Mesendoderm (in vitro differentiated cells): ENCODE data around the gene RYR3.

Source experiments
- DNase-seq: peaks from one replicate; pipeline ENCODE4 v3.0.0; 2013
- H2AK5ac ChIP-seq: 2 replicates; pipeline ENCODE4 v1.6.1; 2013; ENCODE audit warnings: low read length, inconsistent platforms
- H2BK120ac ChIP-seq: 2 replicates; pipeline ENCODE4 v1.6.1; 2013; ENCODE audit warnings: low read depth, mild to moderate bottlenecking, low read length, moderate library complexity, mixed read lengths
- H2BK15ac ChIP-seq: replicated peaks from 2 replicates; pipeline ENCODE4 v1.6.1; 2013; ENCODE audit warnings: low read depth, mild to moderate bottlenecking, moderate library complexity
- H2BK5ac ChIP-seq: 2 replicates; pipeline ENCODE4 v1.6.1; 2013; ENCODE audit warnings: low read length, inconsistent platforms
- H3K18ac ChIP-seq: 2 replicates; pipeline ENCODE4 v1.6.1; 2013; ENCODE audit warnings: mild to moderate bottlenecking, low read length, mixed read lengths
- H3K23ac ChIP-seq: one replicate; pipeline ENCODE4 v1.6.1; 2013; ENCODE audit warnings: low read length
- H3K27ac ChIP-seq: 2 replicates; pipeline ENCODE4 v1.5.1; 2013; ENCODE audit warnings: low read depth, mild to moderate bottlenecking, inconsistent platforms, low read length, moderate library complexity
- H3K27me3 ChIP-seq: 2 replicates; pipeline ENCODE4 v1.6.1; 2013; ENCODE audit warnings: low read length, control low read depth, mild to moderate bottlenecking, inconsistent platforms; ENCODE audit not compliant: insufficient read depth, poor library complexity
- H3K36me3 ChIP-seq: 2 replicates; pipeline ENCODE4 v1.6.1; 2013; ENCODE audit warnings: low read length, inconsistent platforms; ENCODE audit not compliant: control insufficient read depth, insufficient read depth
- H3K4ac ChIP-seq: one replicate; pipeline ENCODE4 v1.6.1; 2013; ENCODE audit warnings: low read depth, mild to moderate bottlenecking, low read length, moderate library complexity
- H3K4me1 ChIP-seq: 2 replicates; pipeline ENCODE4 v1.6.1; 2013; ENCODE audit warnings: low read depth, low read length, inconsistent platforms; ENCODE audit not compliant: control insufficient read depth
- H3K4me2 ChIP-seq: 2 replicates; pipeline ENCODE4 v1.6.1; 2013; ENCODE audit warnings: low read length
- H3K4me3 ChIP-seq: 2 replicates; pipeline ENCODE4 v1.5.1; 2013; ENCODE audit warnings: mild to moderate bottlenecking, low read length
- H3K56ac ChIP-seq: one replicate; pipeline ENCODE4 v1.6.1; 2013; ENCODE audit warnings: low read length
- H3K79me1 ChIP-seq: 2 replicates; pipeline ENCODE4 v1.6.1; 2013; ENCODE audit warnings: low read length, inconsistent platforms
- H3K79me2 ChIP-seq: 2 replicates; pipeline ENCODE4 v1.6.1; 2013; ENCODE audit warnings: mild to moderate bottlenecking, low read length; ENCODE audit not compliant: control insufficient read depth, insufficient read depth
- H3K9ac ChIP-seq: 2 replicates; pipeline ENCODE4 v1.6.1; 2013; ENCODE audit warnings: low read length, inconsistent platforms
- H4K5ac ChIP-seq: one replicate; pipeline ENCODE4 v1.6.1; 2013; ENCODE audit warnings: low read length
- H4K8ac ChIP-seq: one replicate; pipeline ENCODE4 v1.6.1; 2013; ENCODE audit warnings: low read depth, mild to moderate bottlenecking, control low read depth, low read length, moderate library complexity
- WGBS: extraction: QIAGEN DNeasy Blood & Tissue Kit; methylation state at CpG from one replicate; pipeline ENCODE4 v1.1.7; 2013; ENCODE audit warnings: low lambda C conversion rate, missing lambda C conversion rate; ENCODE audit not compliant: insufficient coverage; ENCODE audit errors: extremely low coverage; 5-methylcytosine and 5-hydroxymethylcytosine counted together

Gene RYR3

DNA sequence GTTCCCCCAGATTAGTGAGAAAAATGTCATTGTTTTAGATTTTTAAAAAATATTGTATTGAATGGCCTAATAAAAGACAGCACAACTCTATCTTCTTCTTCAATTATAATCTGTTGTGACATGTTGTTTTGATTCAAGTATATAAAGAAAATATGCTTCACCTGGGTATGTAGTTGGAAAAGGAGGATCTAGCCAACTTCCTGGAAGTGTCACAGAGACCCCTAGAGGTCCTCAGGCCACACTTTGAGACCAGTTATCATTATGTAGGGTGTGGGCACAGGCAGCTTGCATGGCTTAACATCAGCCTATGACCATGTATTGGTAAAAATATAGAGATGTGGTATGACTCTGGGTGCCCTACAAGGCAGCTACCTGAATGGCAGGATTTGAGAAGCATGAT, 14.7 kb upstream of the RYR3 start:
- Histone ChIP-seq H3K23ac (no peak overlapping the region), H3K79me1 (no peaks in the 10 kb centered on the region), H2BK15ac (no peak overlapping the region), H3K9ac (no peak overlapping the region), H3K27ac (no peak overlapping the region), H3K27me3 (no peaks in the 10 kb centered on the region), H3K4me2 (no peak overlapping the region), H2AK5ac (no peak overlapping the region), H3K79me2 (no peaks in the 10 kb centered on the region), H2BK5ac (no peak overlapping the region), H3K36me3 (no peaks in the 10 kb centered on the region), H4K8ac (no peak overlapping the region), H3K4ac (no peak overlapping the region), H3K4me1 (no peaks in the 10 kb centered on the region), H2BK120ac (no peak overlapping the region), H3K4me3 (no peak overlapping the region), H3K56ac (no peak overlapping the region), H4K5ac (no peak overlapping the region), H3K18ac (no peak overlapping the region)
- peak; percentile 23 for DNase-seq

DNA sequence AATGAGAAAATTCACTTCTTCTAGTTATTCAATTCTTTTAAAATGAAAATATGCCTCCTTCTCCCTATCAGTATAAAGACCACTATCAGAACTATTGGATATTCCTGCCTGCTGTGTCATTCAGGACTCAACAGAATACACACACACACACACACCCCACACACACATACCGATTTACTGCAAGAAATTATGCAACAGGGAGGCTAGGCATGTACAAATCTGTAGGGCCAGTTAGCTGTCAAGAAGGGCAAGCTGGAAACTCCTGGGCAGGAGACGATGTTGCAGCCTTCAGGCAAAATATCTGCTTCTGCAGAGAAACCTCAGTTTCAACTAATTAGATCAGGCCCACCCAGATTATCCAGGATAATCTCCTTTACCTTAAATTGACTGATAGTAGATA, 13.9 kb upstream of the RYR3 start:
- H3K56ac ChIP-seq, result no peak overlapping the region
- no peaks in the 10 kb centered on the region for H3K36me3 ChIP-seq
- WGBS, result no CpG with 5 or more reads among the region's 2 CpGs
- H3K4me3 ChIP-seq, result no peak overlapping the region
- no peak overlapping the region for H3K4ac ChIP-seq
- H3K79me2 ChIP-seq, result no peaks in the 10 kb centered on the region
- DNase-seq, result no peak
- H3K79me1 ChIP-seq, result no peaks in the 10 kb centered on the region
- no peak overlapping the region for H3K23ac ChIP-seq
- H3K9ac ChIP-seq, result no peak overlapping the region
- H3K27ac ChIP-seq, result no peak overlapping the region
- H4K8ac ChIP-seq, result no peak overlapping the region
- H2BK120ac ChIP-seq, result no peak overlapping the region
- H2BK15ac ChIP-seq, result no peak overlapping the region
- H2AK5ac ChIP-seq, result no peak overlapping the region
- no peak overlapping the region for H3K4me2 ChIP-seq
- no peaks in the 10 kb centered on the region for H3K27me3 ChIP-seq
- H3K18ac ChIP-seq, result no peak overlapping the region
- no peaks in the 10 kb centered on the region for H3K4me1 ChIP-seq
- H2BK5ac ChIP-seq, result no peak overlapping the region
- H4K5ac ChIP-seq, result no peak overlapping the region

DNA sequence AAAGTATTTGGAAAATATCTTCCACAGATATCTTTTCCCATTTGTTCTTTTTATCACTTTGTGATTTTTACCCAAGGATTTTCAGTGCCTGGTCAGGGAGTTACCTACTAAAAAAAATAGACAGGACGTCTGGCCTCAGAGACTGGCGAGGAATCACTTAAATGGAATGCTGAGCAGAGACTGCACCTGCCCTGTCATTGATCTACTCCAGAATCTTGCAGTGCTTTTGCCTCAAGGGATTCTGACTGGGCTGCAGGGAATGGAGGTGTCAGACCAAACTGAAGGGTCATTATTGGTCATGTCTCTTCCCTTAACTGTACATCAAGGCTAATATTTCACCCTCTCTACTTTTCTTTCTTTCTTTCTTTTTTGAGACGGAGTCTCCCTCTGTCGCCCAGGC, 12.1 kb upstream of the RYR3 start:
- H4K5ac ChIP-seq, result no peak overlapping the region
- H3K4ac ChIP-seq, result no peak overlapping the region
- H3K79me1 ChIP-seq, result no peaks in the 10 kb centered on the region
- no peak overlapping the region for H3K9ac ChIP-seq
- no peak overlapping the region for H3K4me3 ChIP-seq
- H2BK15ac ChIP-seq, result no peak overlapping the region
- no peaks in the 10 kb centered on the region for H3K36me3 ChIP-seq
- no peak overlapping the region for H3K23ac ChIP-seq
- no peak overlapping the region for H3K56ac ChIP-seq
- DNase-seq, result peak; percentile 65
- H3K79me2 ChIP-seq, result no peaks in the 10 kb centered on the region
- H3K4me1 ChIP-seq, result no peaks in the 10 kb centered on the region
- no peak overlapping the region for H4K8ac ChIP-seq
- no peak overlapping the region for H3K27ac ChIP-seq
- WGBS, result no CpG with 5 or more reads among the region's 4 CpGs
- H2BK5ac ChIP-seq, result no peak overlapping the region
- no peak overlapping the region for H2AK5ac ChIP-seq
- no peak overlapping the region for H3K4me2 ChIP-seq
- H3K27me3 ChIP-seq, result no peaks in the 10 kb centered on the region
- H3K18ac ChIP-seq, result no peak overlapping the region
- no peak overlapping the region for H2BK120ac ChIP-seq

DNA sequence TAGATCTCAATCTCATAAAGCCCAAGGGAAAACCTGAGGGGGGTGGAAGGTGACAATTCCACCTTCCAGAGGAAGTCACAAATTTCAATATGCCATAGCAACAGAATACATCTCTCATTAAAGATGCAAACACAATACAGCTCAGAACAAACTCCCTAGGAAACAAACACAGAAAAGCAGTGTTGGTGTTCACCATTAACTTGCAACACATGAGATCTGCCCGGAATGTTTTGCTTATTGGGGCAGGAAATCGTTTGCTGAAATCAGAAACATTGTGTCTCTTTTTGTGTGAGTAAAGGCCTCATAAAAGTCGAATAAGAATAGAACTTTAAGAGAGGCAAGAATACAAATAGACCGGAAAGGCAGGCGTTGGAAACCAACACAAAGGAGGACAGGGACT, 5.8 kb upstream of the RYR3 start:
- WGBS, result no CpG with 5 or more reads among the region's 5 CpGs

DNA sequence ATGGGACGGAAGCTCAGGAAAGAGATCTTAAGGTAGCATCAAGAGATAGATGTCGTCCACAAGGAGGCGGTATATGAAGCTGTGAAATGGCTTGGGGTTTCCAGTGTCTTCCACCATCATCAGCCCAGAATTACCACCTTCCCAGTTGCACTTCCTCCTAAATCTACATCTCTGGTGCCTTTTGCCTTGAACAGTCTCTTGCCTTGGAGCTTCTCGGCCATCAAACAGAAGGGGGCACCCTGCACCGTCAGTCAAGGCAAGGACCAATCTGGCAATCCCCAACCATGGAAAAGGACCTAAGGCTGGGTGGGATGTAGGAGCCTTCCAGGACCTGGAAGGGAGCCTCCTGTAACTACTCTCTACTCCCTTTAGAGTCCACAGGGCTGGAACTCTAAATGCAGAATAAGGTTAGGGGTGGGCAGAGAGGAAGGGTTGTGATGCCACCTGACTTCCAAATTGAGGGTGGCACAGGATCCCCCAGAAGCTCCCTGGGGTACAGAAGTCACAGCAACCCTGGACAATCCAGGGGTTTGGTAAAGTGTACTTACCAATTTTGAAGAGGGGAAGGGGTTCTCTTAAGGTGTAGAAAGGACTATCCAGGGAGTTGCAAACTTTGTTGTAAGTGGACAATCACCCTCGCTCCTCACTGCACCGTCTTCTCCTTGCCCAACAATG, 1.0 kb upstream of the RYR3 start:
- H3K56ac ChIP-seq, result peak overlapping the region; percentile 90
- no peak overlapping the region for H3K23ac ChIP-seq
- no peak overlapping the region for H4K5ac ChIP-seq
- H3K27ac ChIP-seq, result no peak overlapping the region
- H2AK5ac ChIP-seq, result no peak overlapping the region
- H3K79me1 ChIP-seq, result no peaks in the 10 kb centered on the region
- H2BK15ac ChIP-seq, result no peak overlapping the region
- no peak overlapping the region for H3K4me3 ChIP-seq
- H4K8ac ChIP-seq, result no peak overlapping the region
- H3K4me1 ChIP-seq, result no peaks in the 10 kb centered on the region
- no peak overlapping the region for H2BK120ac ChIP-seq
- WGBS, result no CpG with 5 or more reads among the region's 7 CpGs
- no peak overlapping the region for H3K4me2 ChIP-seq
- H3K4ac ChIP-seq, result no peak overlapping the region
- H3K79me2 ChIP-seq, result no peaks in the 10 kb centered on the region
- no peak overlapping the region for H3K18ac ChIP-seq
- peak; percentile 97 for DNase-seq
- peaks cover 2% of the 10 kb centered on the region for H3K27me3 ChIP-seq
- H3K9ac ChIP-seq, result no peak overlapping the region
- no peak overlapping the region for H2BK5ac ChIP-seq
- no peaks in the 10 kb centered on the region for H3K36me3 ChIP-seq

More for the DNA sequence above, 5.8 kb upstream of the RYR3 start:
- H3K56ac ChIP-seq, result no peak overlapping the region
- H4K8ac ChIP-seq, result no peak overlapping the region
- H3K9ac ChIP-seq, result no peak overlapping the region
- H3K4me3 ChIP-seq, result no peak overlapping the region
- DNase-seq, result no peak
- H3K79me2 ChIP-seq, result no peaks in the 10 kb centered on the region
- no peaks in the 10 kb centered on the region for H3K4me1 ChIP-seq
- H4K5ac ChIP-seq, result no peak overlapping the region
- H3K36me3 ChIP-seq, result no peaks in the 10 kb centered on the region
- no peak overlapping the region for H3K23ac ChIP-seq
- H3K27ac ChIP-seq, result no peak overlapping the region
- no peak overlapping the region for H3K4me2 ChIP-seq
- no peak overlapping the region for H2BK120ac ChIP-seq
- no peaks in the 10 kb centered on the region for H3K27me3 ChIP-seq
- no peak overlapping the region for H2BK5ac ChIP-seq
- H2AK5ac ChIP-seq, result no peak overlapping the region
- no peak overlapping the region for H3K18ac ChIP-seq
- H2BK15ac ChIP-seq, result no peak overlapping the region
- no peak overlapping the region for H3K4ac ChIP-seq
- no peaks in the 10 kb centered on the region for H3K79me1 ChIP-seq

DNA sequence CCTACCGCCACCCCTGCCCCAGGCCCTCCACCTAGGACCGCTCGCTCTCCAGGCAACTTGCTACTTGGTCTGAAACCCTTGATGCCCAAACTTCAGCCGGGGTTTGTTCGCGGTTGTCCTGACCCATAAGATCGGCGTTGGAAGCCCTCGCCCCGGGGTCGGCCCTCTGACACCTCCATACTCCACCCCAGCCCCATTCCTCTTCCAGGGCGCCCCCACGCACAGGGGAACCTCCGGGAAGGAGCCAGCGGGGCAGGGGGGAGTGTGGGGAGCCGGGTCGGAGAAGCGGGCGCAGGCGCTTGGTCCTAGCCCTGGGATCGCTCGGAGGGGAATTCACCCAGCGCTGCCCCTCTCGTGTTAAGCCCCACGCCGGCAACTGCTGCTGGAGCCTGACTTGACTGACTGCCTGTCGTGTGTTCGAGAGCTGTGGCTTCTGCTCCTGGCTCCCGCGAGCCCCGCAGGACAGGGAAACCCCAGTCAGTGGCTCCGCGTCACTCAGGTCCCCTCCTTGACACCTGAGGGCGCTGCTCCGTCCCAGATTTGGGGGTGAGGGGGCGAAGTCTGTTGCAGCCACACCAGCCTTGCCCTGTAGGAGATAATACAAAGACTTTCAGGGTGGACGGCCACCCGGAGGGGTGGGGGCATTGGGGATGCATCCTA, 675 bp downstream of the RYR3 start:
- Histone ChIP-seq H3K4ac (no peak overlapping the region), H3K4me3 (peak overlapping the region; percentile 45), H2BK15ac (no peak overlapping the region), H3K36me3 (no peaks in the 10 kb centered on the region), H3K79me2 (no peaks in the 10 kb centered on the region), H3K27me3 (peaks cover 2% of the 10 kb centered on the region), H3K9ac (peak overlapping the region; percentile 67), H3K23ac (no peak overlapping the region), H4K5ac (no peak overlapping the region), H3K56ac (peak overlapping the region; percentile 90), H3K18ac (no peak overlapping the region), H2BK5ac (no peak overlapping the region), H3K4me2 (peak overlapping the region; percentile 78), H2BK120ac (no peak overlapping the region), H3K79me1 (no peaks in the 10 kb centered on the region), H3K27ac (no peak overlapping the region), H2AK5ac (no peak overlapping the region), H3K4me1 (peaks cover 2% of the 10 kb centered on the region), H4K8ac (no peak overlapping the region)
- no CpG with 5 or more reads among the region's 38 CpGs for WGBS
- DNase-seq, result peak; percentile 46
